ENCODE results near the gene ISX.

ISX gene

GRCh38 chr22:35051791-35052190 lies 14.2 kb upstream of the ISX start:
- Histone ChIP-seq H3K27me3 (ENCODE audit: control insufficient read depth, insufficient read depth, low read length) (no peaks in the 10 kb centered on the region), H3K9me3 (ENCODE audit: control insufficient read depth, insufficient read depth, low read length) (no peaks in the 10 kb centered on the region), H3K4me1 (ENCODE audit: control insufficient read depth, insufficient read depth, low read length) (no peaks in the 10 kb centered on the region), H3K36me3 (ENCODE audit: control insufficient read depth, insufficient read depth, low read length) (no peaks in the 10 kb centered on the region), H3K4me3 (ENCODE audit: low read length) (no peak overlapping the region), H3K27ac (ENCODE audit: low read length) (no peak overlapping the region)
- DNase-seq (ENCODE audit: low read depth, low spot score): no peak

- Histone ChIP-seq H3K9me3 (ENCODE audit: control insufficient read depth, insufficient read depth, low read length) (no peaks in the 10 kb centered on the region), H3K27me3 (ENCODE audit: control insufficient read depth, insufficient read depth, low read length) (no peaks in the 10 kb centered on the region), H3K27ac (ENCODE audit: low read length) (no peak overlapping the region), H3K36me3 (ENCODE audit: control insufficient read depth, insufficient read depth, low read length) (no peaks in the 10 kb centered on the region), H3K4me3 (ENCODE audit: low read length) (no peak overlapping the region), H3K4me1 (ENCODE audit: control insufficient read depth, insufficient read depth, low read length) (no peaks in the 10 kb centered on the region)
- no peak for DNase-seq (ENCODE audit: low read depth, low spot score)
- no CpG with 5 or more reads among the region's 8 CpGs for WGBS (ENCODE audit: insufficient coverage, insufficient read length)
Measured at GRCh38 chr22:35053060-35053835, 12.7 kb upstream of the ISX start.

GRCh38 chr22:35054064-35054463 lies 11.9 kb upstream of the ISX start:
- H3K27me3 ChIP-seq (ENCODE audit: control insufficient read depth, insufficient read depth, low read length): no peaks in the 10 kb centered on the region
- H3K4me1 ChIP-seq (ENCODE audit: control insufficient read depth, insufficient read depth, low read length): no peaks in the 10 kb centered on the region
- H3K4me3 ChIP-seq (ENCODE audit: low read length): no peak overlapping the region
- no CpG with 5 or more reads among the region's 3 CpGs for WGBS (ENCODE audit: insufficient coverage, insufficient read length)
- no peaks in the 10 kb centered on the region for H3K36me3 ChIP-seq (ENCODE audit: control insufficient read depth, insufficient read depth, low read length)
- H3K9me3 ChIP-seq (ENCODE audit: control insufficient read depth, insufficient read depth, low read length): no peaks in the 10 kb centered on the region
- no peak for DNase-seq (ENCODE audit: low read depth, low spot score)
- no peak overlapping the region for H3K27ac ChIP-seq (ENCODE audit: low read length)

GRCh38 chr22:35056486-35056885 lies 9.5 kb upstream of the ISX start:
- H3K27ac ChIP-seq (ENCODE audit: low read length): no peak overlapping the region
- H3K9me3 ChIP-seq (ENCODE audit: control insufficient read depth, insufficient read depth, low read length): no peaks in the 10 kb centered on the region
- H3K36me3 ChIP-seq (ENCODE audit: control insufficient read depth, insufficient read depth, low read length): no peaks in the 10 kb centered on the region
- no peaks in the 10 kb centered on the region for H3K27me3 ChIP-seq (ENCODE audit: control insufficient read depth, insufficient read depth, low read length)
- H3K4me3 ChIP-seq (ENCODE audit: low read length): no peak overlapping the region
- no peak for DNase-seq (ENCODE audit: low read depth, low spot score)
- no peaks in the 10 kb centered on the region for H3K4me1 ChIP-seq (ENCODE audit: control insufficient read depth, insufficient read depth, low read length)

GRCh38 chr22:35057155-35057554 lies 8.8 kb upstream of the ISX start:
- Histone ChIP-seq H3K9me3 (ENCODE audit: control insufficient read depth, insufficient read depth, low read length) (no peaks in the 10 kb centered on the region), H3K27ac (ENCODE audit: low read length) (no peak overlapping the region), H3K4me1 (ENCODE audit: control insufficient read depth, insufficient read depth, low read length) (no peaks in the 10 kb centered on the region), H3K27me3 (ENCODE audit: control insufficient read depth, insufficient read depth, low read length) (no peaks in the 10 kb centered on the region), H3K36me3 (ENCODE audit: control insufficient read depth, insufficient read depth, low read length) (no peaks in the 10 kb centered on the region), H3K4me3 (ENCODE audit: low read length) (no peak overlapping the region)
- DNase-seq (ENCODE audit: low read depth, low spot score): no peak
- no CpG with 5 or more reads among the region's 1 CpG for WGBS (ENCODE audit: insufficient coverage, insufficient read length)

GRCh38 chr22:35059632-35060031 lies 6.3 kb upstream of the ISX start:
- Histone ChIP-seq H3K36me3 (ENCODE audit: control insufficient read depth, insufficient read depth, low read length) (no peaks in the 10 kb centered on the region), H3K4me3 (ENCODE audit: low read length) (no peak overlapping the region), H3K27ac (ENCODE audit: low read length) (no peak overlapping the region), H3K4me1 (ENCODE audit: control insufficient read depth, insufficient read depth, low read length) (no peaks in the 10 kb centered on the region), H3K27me3 (ENCODE audit: control insufficient read depth, insufficient read depth, low read length) (no peaks in the 10 kb centered on the region), H3K9me3 (ENCODE audit: control insufficient read depth, insufficient read depth, low read length) (no peaks in the 10 kb centered on the region)
- DNase-seq (ENCODE audit: low read depth, low spot score): no peak
- no CpG with 5 or more reads among the region's 3 CpGs for WGBS (ENCODE audit: insufficient coverage, insufficient read length)

GRCh38 chr22:35064664-35065063 lies 1.3 kb upstream of the ISX start:
- DNase-seq (ENCODE audit: low read depth, low spot score): no peak
- H3K27me3 ChIP-seq (ENCODE audit: control insufficient read depth, insufficient read depth, low read length): no peaks in the 10 kb centered on the region
- no peak overlapping the region for H3K27ac ChIP-seq (ENCODE audit: low read length)
- H3K4me3 ChIP-seq (ENCODE audit: low read length): no peak overlapping the region
- no peaks in the 10 kb centered on the region for H3K36me3 ChIP-seq (ENCODE audit: control insufficient read depth, insufficient read depth, low read length)
- no CpG with 5 or more reads among the region's 1 CpG for WGBS (ENCODE audit: insufficient coverage, insufficient read length)
- no peaks in the 10 kb centered on the region for H3K4me1 ChIP-seq (ENCODE audit: control insufficient read depth, insufficient read depth, low read length)
- H3K9me3 ChIP-seq (ENCODE audit: control insufficient read depth, insufficient read depth, low read length): no peaks in the 10 kb centered on the region

- no peaks in the 10 kb centered on the region for H3K9me3 ChIP-seq (ENCODE audit: control insufficient read depth, insufficient read depth, low read length)
- H3K27me3 ChIP-seq (ENCODE audit: control insufficient read depth, insufficient read depth, low read length): no peaks in the 10 kb centered on the region
- no peaks in the 10 kb centered on the region for H3K36me3 ChIP-seq (ENCODE audit: control insufficient read depth, insufficient read depth, low read length)
- no CpG with 5 or more reads among the region's 1 CpG for WGBS (ENCODE audit: insufficient coverage, insufficient read length)
- no peaks in the 10 kb centered on the region for H3K4me1 ChIP-seq (ENCODE audit: control insufficient read depth, insufficient read depth, low read length)
- no peak for DNase-seq (ENCODE audit: low read depth, low spot score)
- no peak overlapping the region for H3K27ac ChIP-seq (ENCODE audit: low read length)
- H3K4me3 ChIP-seq (ENCODE audit: low read length): no peak overlapping the region
Measured at GRCh38 chr22:35065183-35065582, 775 bp upstream of the ISX start.

GRCh38 chr22:35066768-35067167 lies 810 bp downstream of the ISX start:
- WGBS (ENCODE audit: insufficient coverage, insufficient read length): no CpG with 5 or more reads among the region's 7 CpGs
- DNase-seq (ENCODE audit: low read depth, low spot score): no peak

GRCh38 chr22:35069541-35069940 lies 3.6 kb downstream of the ISX start:
- no peaks in the 10 kb centered on the region for H3K4me1 ChIP-seq (ENCODE audit: control insufficient read depth, insufficient read depth, low read length)
- H3K9me3 ChIP-seq (ENCODE audit: control insufficient read depth, insufficient read depth, low read length): no peaks in the 10 kb centered on the region
- no peak overlapping the region for H3K4me3 ChIP-seq (ENCODE audit: low read length)
- no peak for DNase-seq (ENCODE audit: low read depth, low spot score)
- no CpG with 5 or more reads among the region's 1 CpG for WGBS (ENCODE audit: insufficient coverage, insufficient read length)
- no peaks in the 10 kb centered on the region for H3K36me3 ChIP-seq (ENCODE audit: control insufficient read depth, insufficient read depth, low read length)
- H3K27ac ChIP-seq (ENCODE audit: low read length): no peak overlapping the region
- H3K27me3 ChIP-seq (ENCODE audit: control insufficient read depth, insufficient read depth, low read length): no peaks in the 10 kb centered on the region

More at GRCh38 chr22:35066768-35067167, 810 bp downstream of the ISX start:
- Histone ChIP-seq H3K27ac (ENCODE audit: low read length) (no peak overlapping the region), H3K27me3 (ENCODE audit: control insufficient read depth, insufficient read depth, low read length) (no peaks in the 10 kb centered on the region), H3K36me3 (ENCODE audit: control insufficient read depth, insufficient read depth, low read length) (no peaks in the 10 kb centered on the region), H3K4me3 (ENCODE audit: low read length) (no peak overlapping the region), H3K4me1 (ENCODE audit: control insufficient read depth, insufficient read depth, low read length) (no peaks in the 10 kb centered on the region), H3K9me3 (ENCODE audit: control insufficient read depth, insufficient read depth, low read length) (no peaks in the 10 kb centered on the region)

- DNase-seq (ENCODE audit: low read depth, low spot score): no peak
- WGBS (ENCODE audit: insufficient coverage, insufficient read length): no CpG with 5 or more reads among the region's 2 CpGs
Measured at GRCh38 chr22:35070451-35071093, 4.6 kb downstream of the ISX start.

More at GRCh38 chr22:35070451-35071093, 4.6 kb downstream of the ISX start:
- no peaks in the 10 kb centered on the region for H3K27me3 ChIP-seq (ENCODE audit: control insufficient read depth, insufficient read depth, low read length)
- no peaks in the 10 kb centered on the region for H3K36me3 ChIP-seq (ENCODE audit: control insufficient read depth, insufficient read depth, low read length)
- H3K4me1 ChIP-seq (ENCODE audit: control insufficient read depth, insufficient read depth, low read length): no peaks in the 10 kb centered on the region
- H3K4me3 ChIP-seq (ENCODE audit: low read length): no peak overlapping the region
- no peaks in the 10 kb centered on the region for H3K9me3 ChIP-seq (ENCODE audit: control insufficient read depth, insufficient read depth, low read length)
- no peak overlapping the region for H3K27ac ChIP-seq (ENCODE audit: low read length)
